Uterus (tissue), 4 donors: ENCODE measurements around the gene NTRK3. TPM values are rescaled to one million over a fixed set of nuclear protein-coding genes. Genes with fewer than 3 reads are reported as not detected.

ENCODE experiments used
- DNase-seq, 2 donors: peaks; one replicate each; pipeline ENCODE4 v3.0.0-alpha.2; 2019 to 2020
- H3K27ac ChIP-seq, 2 donors: fragments of 200-600 bp; sonication (generic); 1 replicate in 1 of 2; 2 replicates in 1 of 2; pipeline ENCODE4 v1.5.1; 2016 to 2018
- H3K27me3 ChIP-seq, 2 donors: fragments of 200-600 bp; sonication (generic); one replicate each; pipeline ENCODE4 v1.5.1; 2018 to 2019; ENCODE audit warnings: control low read depth in 1 of 2
- H3K36me3 ChIP-seq, 2 donors: fragments of 200-600 bp; sonication (generic); one replicate each; pipeline ENCODE4 v1.5.1; 2019; ENCODE audit warnings: control low read depth in 1 of 2
- H3K4me1 ChIP-seq, 2 donors: fragments of 200-600 bp; sonication (generic); one replicate each; pipeline ENCODE4 v1.5.1; 2018 to 2019; ENCODE audit warnings: control low read depth in 1 of 2
- H3K4me3 ChIP-seq, 2 donors: fragments of 200-600 bp; sonication (generic); 1 replicate in 1 of 2; 2 replicates in 1 of 2; pipeline ENCODE4 v1.5.1; 2018 to 2019; ENCODE audit warnings: mild to moderate bottlenecking in 1 of 2
- H3K9me3 ChIP-seq, 2 donors: fragments of 200-600 bp; sonication (generic); one replicate each; pipeline ENCODE4 v1.5.1; 2019; ENCODE audit warnings: control low read depth in 1 of 2
- CTCF ChIP-seq, 4 experiments: fragments of 200-600 bp in 2 of 4; fragments of 450-650 bp in 2 of 4; sonication (generic) in 2 of 4; IDR thresholded peaks; one replicate each; pipeline ENCODE4 v1.5.1; 2016 to 2019; ENCODE audit warnings: antibody characterized with exemption in 4 of 4, mild to moderate bottlenecking in 2 of 4, moderate library complexity in 1 of 4
- POLR2A ChIP-seq, 2 donors: fragments of 450-650 bp; IDR thresholded peaks; one replicate each; pipeline ENCODE4 v1.6.1; 2016; ENCODE audit warnings: antibody characterized with exemption in 2 of 2, mild to moderate bottlenecking in 1 of 2, moderate library complexity in 1 of 2
- intact Hi-C: fragments of 100-400 bp; cut with DNase I; formaldehyde crosslinking; loops from one replicate; pipeline ENCODE4 v1.15.1; 2023; ENCODE audit warnings: low total_unique reads
- total RNA-seq, 4 donors: library from RNA; depleted of rRNA in 3 of 4; stranded (reverse); fragments of >200 nt in 3 of 4; gene quantifications; one replicate each; pipeline versions ENCODE4 v1.1.0 to v1.2.4, GENCODE V29; 2014 to 2023
- donor health status: DM: yes; HTN: yes; CAD: no.

Gene NTRK3
- total RNA-seq, 4 donors from 2014 or later: 6.9 to 47.0 (median 32.5) TPM

- no peak for DNase-seq
- intact Hi-C loops: no loop called here
- Histone ChIP-seq H3K36me3 (no peaks in the 10 kb centered on the region), H3K27me3 (no peaks in the 10 kb centered on the region), H3K4me1 (peaks cover 4 to 12% of the 10 kb centered on the region in 2 donors), H3K9me3 (no peaks in the 10 kb centered on the region), H3K27ac (no peak overlapping the region), H3K4me3 (no peak overlapping the region)
- no peak for TF ChIP-seq POLR2A (IDR thresholded peaks at IDR 0.05)
- no peak for TF ChIP-seq CTCF (IDR thresholded peaks at IDR 0.05)
These were observed 314.9 kb downstream of the NTRK3 start for GRCh38 chr15:87941606-87942005.

DNA sequence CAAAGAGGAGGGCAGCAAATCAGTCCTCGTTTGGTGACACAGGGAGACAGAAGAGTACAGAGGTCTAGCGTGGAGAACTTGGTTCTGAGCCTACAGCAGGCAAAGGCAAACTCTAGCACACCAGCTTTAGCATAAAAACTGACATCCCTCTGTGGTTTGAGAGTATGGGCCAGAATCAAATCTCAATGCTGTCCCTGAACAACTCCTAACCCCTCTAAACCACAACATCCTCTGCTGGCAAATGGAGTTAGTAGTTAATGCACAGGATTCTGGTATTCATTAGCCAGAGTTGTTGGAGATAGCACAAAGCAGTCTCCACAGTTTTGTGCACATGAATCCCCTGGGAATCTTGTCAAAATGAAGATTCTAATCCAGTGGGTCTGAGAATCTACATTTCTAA is 315.8 kb downstream of the NTRK3 start:
- no peaks in the 10 kb centered on the region for H3K9me3 ChIP-seq
- intact Hi-C loops: no loop called here
- no peak overlapping the region for H3K27ac ChIP-seq
- no peaks in the 10 kb centered on the region for H3K36me3 ChIP-seq
- peaks cover 4 to 12% of the 10 kb centered on the region in 2 donors for H3K4me1 ChIP-seq
- TF ChIP-seq POLR2A (IDR thresholded peaks at IDR 0.05) (no peak), CTCF (IDR thresholded peaks at IDR 0.05) (no peak)
- no peak for DNase-seq
- no peak overlapping the region for H3K4me3 ChIP-seq
- no peaks in the 10 kb centered on the region for H3K27me3 ChIP-seq

DNA sequence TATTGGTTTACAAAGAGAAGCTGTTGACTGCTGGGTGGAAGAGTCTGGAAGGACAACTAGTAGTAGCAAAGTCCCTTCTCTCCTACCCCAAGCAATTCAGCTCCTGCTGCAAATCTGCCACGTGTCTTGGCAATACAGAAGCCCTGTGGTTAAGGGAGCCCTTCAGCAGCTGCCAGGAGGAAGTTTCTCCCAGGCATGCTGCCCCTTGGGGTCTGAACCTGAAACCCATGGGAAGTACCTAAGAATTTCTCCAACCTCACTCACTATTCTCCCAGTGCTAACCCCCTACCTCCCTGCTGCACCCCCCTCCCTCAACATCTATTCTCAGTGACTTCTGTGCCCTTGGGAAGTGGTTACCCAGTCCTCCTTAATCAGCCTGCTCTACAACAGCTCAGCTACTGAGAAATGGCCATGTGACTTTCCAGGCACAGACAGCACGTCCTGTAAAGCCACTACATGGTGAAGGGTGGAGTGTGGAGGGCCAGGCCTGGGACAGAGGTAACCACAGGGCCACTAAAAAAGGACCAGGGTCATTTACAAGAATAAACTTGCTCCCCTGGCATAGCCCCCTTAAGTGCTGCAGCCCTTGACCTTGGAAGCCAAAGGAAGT is 316.6 kb downstream of the NTRK3 start:
- intact Hi-C loops: no loop called here
- Histone ChIP-seq H3K4me3 (no peak overlapping the region), H3K36me3 (no peaks in the 10 kb centered on the region), H3K4me1 (peaks cover 4 to 12% of the 10 kb centered on the region in 2 donors), H3K27ac (no peak overlapping the region), H3K9me3 (no peaks in the 10 kb centered on the region), H3K27me3 (no peaks in the 10 kb centered on the region)
- no peak for DNase-seq
- TF ChIP-seq POLR2A (IDR thresholded peaks at IDR 0.05): no peak
- TF ChIP-seq CTCF (IDR thresholded peaks at IDR 0.05): no peak

GRCh38 chr15:87938031-87938430 is 318.5 kb downstream of the NTRK3 start:
- no peak for DNase-seq
- Histone ChIP-seq H3K27me3 (no peaks in the 10 kb centered on the region), H3K9me3 (no peaks in the 10 kb centered on the region), H3K36me3 (no peaks in the 10 kb centered on the region), H3K4me1 (peaks cover under 1 to 2% of the 10 kb centered on the region in 2 donors), H3K4me3 (no peak overlapping the region), H3K27ac (no peak overlapping the region)
- no peak for TF ChIP-seq POLR2A (IDR thresholded peaks at IDR 0.05)
- no peak for TF ChIP-seq CTCF (IDR thresholded peaks at IDR 0.05)
- intact Hi-C loops: no loop called here

- intact Hi-C loops: no loop called here
These were observed 321.0 kb downstream of the NTRK3 start for GRCh38 chr15:87935583-87935982.

More at GRCh38 chr15:87935583-87935982, 321.0 kb downstream of the NTRK3 start:
- H3K4me3 ChIP-seq: no peak overlapping the region
- no peaks in the 10 kb centered on the region for H3K9me3 ChIP-seq
- no peak for DNase-seq
- H3K27me3 ChIP-seq: no peaks in the 10 kb centered on the region
- no peaks in the 10 kb centered on the region for H3K4me1 ChIP-seq
- TF ChIP-seq CTCF (IDR thresholded peaks at IDR 0.05) (no peak), POLR2A (IDR thresholded peaks at IDR 0.05) (no peak)
- H3K27ac ChIP-seq: no peak overlapping the region
- no peaks in the 10 kb centered on the region for H3K36me3 ChIP-seq
